ENCODE measurements around the gene PIEZO2.
"Not testable (repeated sequence)": the region's sequence is repeated elsewhere in the genome, so short reads cannot be mapped to it uniquely, and the experiment has no call there.

Gene PIEZO2

GRCh38 chr18:10928011-10928771 is 221.2 kb downstream of the PIEZO2 start:
- no peak for DNase-seq (ENCODE audit: low spot score)

- no peak for DNase-seq (ENCODE audit: low spot score)
Measured at GRCh38 chr18:10927286-10927992, 221.9 kb downstream of the PIEZO2 start.

- DNase-seq (ENCODE audit: low spot score) = no peak
Measured at GRCh38 chr18:10926621-10927161, 222.7 kb downstream of the PIEZO2 start.

- DNase-seq (ENCODE audit: low spot score) = no peak
Measured at GRCh38 chr18:10924290-10924689, 225.1 kb downstream of the PIEZO2 start.

- DNase-seq (ENCODE audit: low spot score) = no peak
Measured at GRCh38 chr18:10923551-10924070, 225.8 kb downstream of the PIEZO2 start.

- no peak for DNase-seq (ENCODE audit: low spot score)
Measured at GRCh38 chr18:10923141-10923540, 226.2 kb downstream of the PIEZO2 start.

- not testable (repeated sequence) for DNase-seq (ENCODE audit: low spot score)
Measured at GRCh38 chr18:10922712-10923111, 226.7 kb downstream of the PIEZO2 start.

- DNase-seq (ENCODE audit: low spot score) = not testable (repeated sequence)
Measured at GRCh38 chr18:10920309-10920708, 229.1 kb downstream of the PIEZO2 start.

GRCh38 chr18:10919851-10920250 is 229.5 kb downstream of the PIEZO2 start:
- no peak for DNase-seq (ENCODE audit: low spot score)

- DNase-seq (ENCODE audit: low spot score) = no peak
Measured at GRCh38 chr18:10916865-10917264, 232.5 kb downstream of the PIEZO2 start.

GRCh38 chr18:10916387-10916786 is 233.0 kb downstream of the PIEZO2 start:
- no peak for DNase-seq (ENCODE audit: low spot score)

- DNase-seq (ENCODE audit: low spot score) = not testable (repeated sequence)
Measured at GRCh38 chr18:10915748-10916147, 233.6 kb downstream of the PIEZO2 start.

GRCh38 chr18:10914610-10915009 is 234.8 kb downstream of the PIEZO2 start:
- not testable (repeated sequence) for DNase-seq (ENCODE audit: low spot score)

- no peak for DNase-seq (ENCODE audit: low spot score)
Measured at GRCh38 chr18:10913919-10914318, 235.4 kb downstream of the PIEZO2 start.

- no peak for DNase-seq (ENCODE audit: low spot score)
Measured at GRCh38 chr18:10912790-10913545, 236.4 kb downstream of the PIEZO2 start.

- DNase-seq (ENCODE audit: low spot score) = no peak
Measured at GRCh38 chr18:10909724-10910123, 239.6 kb downstream of the PIEZO2 start.

- no peak for DNase-seq (ENCODE audit: low spot score)
Measured at GRCh38 chr18:10908760-10909159, 240.6 kb downstream of the PIEZO2 start.

- no peak for DNase-seq (ENCODE audit: low spot score)
Measured at GRCh38 chr18:10907749-10908148, 241.6 kb downstream of the PIEZO2 start.

- no peak for DNase-seq (ENCODE audit: low spot score)
Measured at GRCh38 chr18:10901329-10901728, 248.0 kb downstream of the PIEZO2 start.

GRCh38 chr18:10900435-10900834 is 248.9 kb downstream of the PIEZO2 start:
- no peak for DNase-seq (ENCODE audit: low spot score)

- no peak for DNase-seq (ENCODE audit: low spot score)
Measured at GRCh38 chr18:10899481-10899880, 249.9 kb downstream of the PIEZO2 start.
